Mucosa of descending colon (tissue), 3 donors: ENCODE results near the gene KRT24. TPM values are rescaled to one million over a fixed set of nuclear protein-coding genes. Genes with fewer than 3 reads are reported as not detected.

Experiments
- ATAC-seq: fragments of 200-7000 bp; cut with Tn5 transposase; one replicate; pipeline ENCODE4 v1.9.1; 2020; ENCODE audit warnings: mild to moderate bottlenecking, moderate library complexity
- DNase-seq, 3 donors: peaks; one replicate each; pipeline ENCODE4 v3.0.0-alpha.2; 2020
- H3K36me3 ChIP-seq: fragments of 200-600 bp; one replicate; pipeline ENCODE4 v1.8.0; 2021; ENCODE audit warnings: low read depth, mild to moderate bottlenecking
- H3K4me1 ChIP-seq: fragments of 200-600 bp; one replicate; pipeline ENCODE4 v1.8.0; 2021; ENCODE audit warnings: low read depth, mild to moderate bottlenecking
- H3K4me3 ChIP-seq: fragments of 200-600 bp; one replicate; pipeline ENCODE4 v1.8.0; 2021; ENCODE audit warnings: mild to moderate bottlenecking
- H3K9me3 ChIP-seq: fragments of 200-600 bp; one replicate; pipeline ENCODE4 v1.8.0; 2021; ENCODE audit warnings: mild to moderate bottlenecking
- CTCF ChIP-seq: fragments of 200-600 bp; IDR thresholded peaks from one replicate; pipeline ENCODE4 v1.8.0; 2022; ENCODE audit warnings: antibody characterized with exemption, mild to moderate bottlenecking
- intact Hi-C, 2 donors: fragments of 100-400 bp; cut with DNase I in 1 of 2; cut with micrococcal nuclease in 1 of 2; formaldehyde crosslinking; loops; one replicate each; pipeline versions ENCODE4 v1.11.0 to v1.11.1; 2022; cut with DNase I, micrococcal nuclease
- total RNA-seq, 3 donors: library from RNA; stranded (reverse); fragmentation: NEBNext Ultra II Directional in 2 of 3; extraction: Animal tissue kit (Norgen Biotek cat#: 25700) in 2 of 3; gene quantifications; one replicate each; pipeline versions ENCODE4 v1.2.1 to v1.2.4, GENCODE V29; 2021 to 2023
- donor health status: DM: no; HTN: no; CAD: no; lungs with moderate emphysema.
- donor health status: DM: no; HTN: no; CAD: no.
- donor health status: DM: no; HTN: yes; CAD: no.

KRT24 gene
- total RNA-seq, 3 donors from 2014 or later, result 2.0 to 4.2 (median 2.4) TPM

DNA sequence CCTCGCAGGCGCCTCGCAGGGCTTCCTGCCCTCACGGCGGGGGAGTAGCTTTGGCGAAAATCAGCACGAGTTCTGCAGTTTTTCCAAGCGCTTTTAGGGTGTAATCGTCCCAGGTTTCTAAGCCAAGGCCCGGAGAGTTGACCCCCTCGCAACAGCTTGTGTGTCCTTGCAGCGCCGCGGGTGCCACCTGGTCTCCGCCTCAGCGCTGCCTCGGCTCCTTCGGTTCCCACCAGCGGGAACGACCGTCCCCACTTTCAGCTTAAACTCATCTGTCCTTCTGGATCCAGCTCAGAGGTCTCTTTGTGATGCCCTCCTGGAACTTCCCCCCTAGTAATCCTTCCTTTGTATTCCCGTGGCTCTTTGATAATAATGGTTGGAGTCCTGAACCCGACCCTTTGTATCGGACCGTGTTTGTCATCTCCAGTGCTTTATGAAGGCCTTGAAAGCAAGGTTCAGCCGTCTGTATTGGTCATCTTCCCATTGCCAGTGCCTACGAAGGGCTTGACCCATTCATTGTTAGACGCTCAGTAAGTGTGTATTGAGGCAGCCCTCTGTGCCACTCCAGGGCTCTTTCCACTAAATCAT lies 55.1 kb downstream of the KRT24 start:
- Histone ChIP-seq H3K4me3 (peak overlapping the region; percentile 78), H3K36me3 (no peaks in the 10 kb centered on the region), H3K4me1 (peaks cover 10% of the 10 kb centered on the region), H3K9me3 (no peaks in the 10 kb centered on the region)
- intact Hi-C loops, result no loop called here
- peak; percentile 63 for ATAC-seq
- TF ChIP-seq CTCF, result no peak
- DNase-seq, result peak in 1 of 3 donors; percentile 14

Other genes with a start within 250 kb of the KRT24 start
- 10 to 100 TPM in 1 of 3 donors, 1 to 10 TPM in 2; 3.0 to 13.1 (median 3.3) TPM for gene TNS4, start 202.1 kb downstream of the KRT24 start, total RNA-seq
- 1 to 10 TPM in 1 of 3 donors, under 1 TPM in 2; 0.44 to 3.2 (median 0.87) TPM for gene CCR7, start 138.3 kb downstream of the KRT24 start, total RNA-seq
- gene SMARCE1, start 55.9 kb downstream of the KRT24 start, total RNA-seq, result 10 to 100 TPM; 72.0 to 93.8 (median 87.9) TPM
- 1 to 10 TPM in 1 of 3 donors, under 1 TPM in 1, not detected in 1; 0.43 to 1.0 TPM for gene KRT222, start 38.6 kb downstream of the KRT24 start, total RNA-seq
- gene KRT25, start 51.6 kb upstream of the KRT24 start, total RNA-seq, result not detected
- gene KRT26, start 68.4 kb upstream of the KRT24 start, total RNA-seq, result not detected
- gene KRT27, start 78.8 kb upstream of the KRT24 start, total RNA-seq, result not detected
- not detected for gene KRT28, start 96.2 kb upstream of the KRT24 start, total RNA-seq
- gene KRT10, start 118.9 kb upstream of the KRT24 start, total RNA-seq, result 10 to 100 TPM; 24.5 to 33.1 (median 26.4) TPM
- 1 to 10 TPM in 2 of 3 donors, under 1 TPM in 1; 0.80 to 6.0 (median 2.5) TPM for gene KRT12, start 163.5 kb upstream of the KRT24 start, total RNA-seq
- 1,000 to 10,000 TPM in 2 of 3 donors, 100 to 1,000 TPM in 1; 553 to 1,810 (median 1,312) TPM for gene KRT20, start 181.5 kb upstream of the KRT24 start, total RNA-seq
- under 1 TPM in 1 of 3 donors, not detected in 2; 0.53 TPM for gene KRT23, start 233.9 kb upstream of the KRT24 start, total RNA-seq